Measurements from ENCODE around the gene RAD1. TPM values are rescaled to one million over a fixed set of nuclear protein-coding genes. Genes with fewer than 3 reads are reported as not detected.

The RAD1 gene
- polyA plus RNA-seq, 2 of the 4 experiments (the other 2 are of a cell fraction) = 41.4 to 41.9 TPM

- CTCF ChIA-PET = interaction anchor here (1.9 to 16.6 kb wide), 2 partner anchors 13 to 408 kb away, joined by 11 to 621 read pairs; no protein-coding TSS in a partner anchor
- TF ChIP-seq, protein P1, sequence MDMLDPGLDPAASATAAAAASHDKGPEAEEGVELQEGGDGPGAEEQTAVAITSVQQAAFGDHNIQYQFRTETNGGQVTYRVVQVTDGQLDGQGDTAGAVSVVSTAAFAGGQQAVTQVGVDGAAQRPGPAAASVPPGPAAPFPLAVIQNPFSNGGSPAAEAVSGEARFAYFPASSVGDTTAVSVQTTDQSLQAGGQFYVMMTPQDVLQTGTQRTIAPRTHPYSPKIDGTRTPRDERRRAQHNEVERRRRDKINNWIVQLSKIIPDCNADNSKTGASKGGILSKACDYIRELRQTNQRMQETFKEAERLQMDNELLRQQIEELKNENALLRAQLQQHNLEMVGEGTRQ (IDR thresholded peaks at IDR 0.05) = no peak
- no peak for TF ChIP-seq ZNF302 (CRISPR knock-in tag; IDR thresholded peaks at IDR 0.05)
- TF ChIP-seq TP53 (CRISPR knock-in tag; IDR thresholded peaks at IDR 0.05) = no peak
- no peak for TF ChIP-seq NPAS2 (CRISPR knock-in tag; IDR thresholded peaks at IDR 0.05; ENCODE audit: borderline replicate concordance)
- no peak for TF ChIP-seq RCOR1 (IDR thresholded peaks at IDR 0.05; ENCODE audit: low read depth, low read length)
- TF ChIP-seq, protein P2, sequence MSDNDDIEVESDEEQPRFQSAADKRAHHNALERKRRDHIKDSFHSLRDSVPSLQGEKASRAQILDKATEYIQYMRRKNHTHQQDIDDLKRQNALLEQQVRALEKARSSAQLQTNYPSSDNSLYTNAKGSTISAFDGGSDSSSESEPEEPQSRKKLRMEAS (IDR thresholded peaks at IDR 0.05) = no peak
- no peak for TF ChIP-seq CHD4 (IDR thresholded peaks at IDR 0.05; ENCODE audit: borderline replicate concordance)
- no peak for TF ChIP-seq RNF2 (IDR thresholded peaks at IDR 0.05; ENCODE audit: borderline replicate concordance, low read depth)
- TF ChIP-seq FOSB (CRISPR knock-in tag; IDR thresholded peaks at IDR 0.05) = no peak
- TF ChIP-seq EP300 (IDR thresholded peaks at IDR 0.05) = no peak
- no peaks in the 10 kb centered on the region for H3K4me1 ChIP-seq
- no peaks in the 10 kb centered on the region for H3K9me3 ChIP-seq
- no peak for FAIRE-seq
- POLR2A ChIA-PET = no interaction called here
- WGBS (ENCODE audit: missing lambda C conversion rate) = 83% methylated on average over 6 of the region's 6 CpGs
- no peak overlapping the region for H3K27ac ChIP-seq
- no peak overlapping the region for H3K4me3 ChIP-seq
- no peak for ATAC-seq
- no peak for DNase-seq (ENCODE audit: low read depth in 1 of 2, low spot score in 1 of 2)
- no peak overlapping the region for H3K4me2 ChIP-seq
Observed at GRCh38 chr5:34892414-34892813, 22.9 kb downstream of the RAD1 start.

GRCh38 chr5:34891981-34892380 lies 23.3 kb downstream of the RAD1 start:
- TF ChIP-seq ZC3H11A (IDR thresholded peaks at IDR 0.05) = no peak
- TF ChIP-seq HOXA7 (CRISPR knock-in tag; IDR thresholded peaks at IDR 0.05) = no peak
- no peak for TF ChIP-seq RCOR1 (IDR thresholded peaks at IDR 0.05; ENCODE audit: low read depth, low read length)
- TF ChIP-seq CTCF (IDR thresholded peaks at IDR 0.05) = no peak
- no peak for TF ChIP-seq MAFK (IDR thresholded peaks at IDR 0.05; ENCODE audit: partially characterized antibody)
- TF ChIP-seq, protein P3, sequence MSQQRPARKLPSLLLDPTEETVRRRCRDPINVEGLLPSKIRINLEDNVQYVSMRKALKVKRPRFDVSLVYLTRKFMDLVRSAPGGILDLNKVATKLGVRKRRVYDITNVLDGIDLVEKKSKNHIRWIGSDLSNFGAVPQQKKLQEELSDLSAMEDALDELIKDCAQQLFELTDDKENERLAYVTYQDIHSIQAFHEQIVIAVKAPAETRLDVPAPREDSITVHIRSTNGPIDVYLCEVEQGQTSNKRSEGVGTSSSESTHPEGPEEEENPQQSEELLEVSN (IDR thresholded peaks at IDR 0.05; ENCODE audit: borderline replicate concordance, low read depth) = no peak
- TF ChIP-seq RAD21 (conservative IDR thresholded peaks at IDR 0.05 in 1 of 2, IDR thresholded peaks at IDR 0.05 in 1 of 2) = no peak
- DNase-seq (ENCODE audit: low read depth in 1 of 2, low spot score in 1 of 2) (no peak), FAIRE-seq (no peak), ATAC-seq (no peak)
- WGBS (ENCODE audit: missing lambda C conversion rate) = 68% methylated on average over 5 of the region's 5 CpGs
- CTCF ChIA-PET = interaction anchor here (1.9 to 16.6 kb wide), 2 partner anchors 14 to 408 kb away, joined by 11 to 621 read pairs; no protein-coding TSS in a partner anchor
- Histone ChIP-seq H3K4me3 (no peak overlapping the region), H3K4me2 (no peak overlapping the region), H3K4me1 (no peaks in the 10 kb centered on the region), H3K9me3 (no peaks in the 10 kb centered on the region), H3K27ac (no peak overlapping the region)
- POLR2A ChIA-PET = no interaction called here

DNA sequence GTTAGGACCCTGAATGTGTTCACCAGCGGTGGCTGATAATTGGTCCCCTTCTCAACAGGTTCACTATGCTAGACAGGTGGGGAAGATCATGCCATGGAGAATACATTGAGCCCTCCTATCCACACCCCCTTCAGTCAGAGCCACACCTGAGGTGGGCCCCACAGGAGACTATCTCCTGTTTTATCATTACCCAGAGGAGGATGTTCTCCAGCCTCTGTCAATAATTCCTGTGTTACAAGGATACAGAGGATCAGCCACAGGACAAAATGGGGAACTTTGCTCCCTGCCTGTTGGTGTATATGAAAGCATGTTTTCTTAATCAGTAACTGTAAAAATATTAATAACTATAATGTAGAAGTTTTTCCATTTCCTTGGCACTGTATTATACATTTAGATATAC lies 25.9 kb downstream of the RAD1 start:
- POLR2A ChIA-PET = no interaction called here
- DNase-seq (ENCODE audit: low read depth in 1 of 2, low spot score in 1 of 2) = no peak
- CTCF ChIA-PET = interaction anchor here (1.4 to 2.0 kb wide), 3 partner anchors 9 to 403 kb away, joined by 3 to 15 read pairs (median 4); no protein-coding TSS in a partner anchor
- Histone ChIP-seq H3K27ac (no peak overlapping the region), H3K4me3 (no peak overlapping the region), H3K9me3 (no peaks in the 10 kb centered on the region), H3K4me1 (no peaks in the 10 kb centered on the region), H3K4me2 (no peak overlapping the region)
- WGBS (ENCODE audit: missing lambda C conversion rate) = 93% methylated on average over 1 of the region's 1 CpG
- no peak for FAIRE-seq
- ATAC-seq = no peak
- no peak for TF ChIP-seq ATOH8 (CRISPR knock-in tag; IDR thresholded peaks at IDR 0.05; ENCODE audit: low read depth)

Data from A549 (cell line).